Right lobe of liver (tissue), 6 donors: ENCODE measurements around the gene ITPA. TPM values are rescaled to one million over a fixed set of nuclear protein-coding genes. Genes with fewer than 3 reads are reported as not detected.

Source experiments
- ATAC-seq, 4 donors: fragments of 200-7000 bp; cut with Tn5 transposase; one replicate each; pipeline ENCODE4 v1.9.1; 2020; ENCODE audit warnings: mild to moderate bottlenecking in 4 of 4, moderate library complexity in 4 of 4
- DNase-seq, 3 donors: peaks; one replicate each; pipeline ENCODE4 v3.0.0-alpha.2; 2020
- H3K27ac ChIP-seq, 3 donors: fragments of 200-600 bp; one replicate each; pipeline ENCODE4 v1.8.0; 2022
- H3K27me3 ChIP-seq, 2 donors: fragments of 200-600 bp; one replicate each; pipeline ENCODE4 v1.8.0; 2022
- H3K36me3 ChIP-seq, 4 donors: fragments of 200-600 bp; sonication (generic) in 1 of 4; one replicate each; pipeline versions ENCODE4 v1.5.1 to v1.8.0; 2017 to 2022; ENCODE audit warnings: control low read depth in 1 of 4
- H3K4me1 ChIP-seq, 4 donors: fragments of 200-600 bp; sonication (generic) in 1 of 4; one replicate each; pipeline versions ENCODE4 v1.5.1 to v1.8.0; 2017 to 2022; ENCODE audit warnings: control low read depth in 1 of 4
- H3K4me3 ChIP-seq, 3 donors: fragments of 200-600 bp; one replicate each; pipeline ENCODE4 v1.8.0; 2022
- H3K9me3 ChIP-seq, 4 donors: fragments of 200-600 bp; sonication (generic) in 1 of 4; one replicate each; pipeline versions ENCODE4 v1.5.1 to v1.8.0; 2017 to 2022; ENCODE audit warnings: control low read depth in 1 of 4
- CTCF ChIP-seq, 4 donors: fragments of 200-600 bp in 3 of 4; fragments of 450-650 bp in 1 of 4; IDR thresholded peaks; one replicate each; pipeline versions ENCODE4 v1.5.1 to v1.8.0; 2016 to 2022; ENCODE audit warnings: antibody characterized with exemption in 4 of 4, mild to moderate bottlenecking in 2 of 4
- POLR2A ChIP-seq: fragments of 450-650 bp; IDR thresholded peaks from one replicate; pipeline ENCODE4 v1.6.1; 2017; ENCODE audit warnings: antibody characterized with exemption, mild to moderate bottlenecking
- WGBS: methylation state at CpG from one replicate; pipeline ENCODE4 v1.1.6; 2018; ENCODE audit warnings: low coverage, low lambda C conversion rate; ENCODE audit not compliant: insufficient coverage; ENCODE audit errors: missing lambda C conversion rate; 5-methylcytosine and 5-hydroxymethylcytosine counted together
- intact Hi-C, 2 donors: fragments of 100-400 bp; cut with DNase I; formaldehyde crosslinking; loops; one replicate each; pipeline versions ENCODE4 v1.11.2 to v1.14.1; 2022
- total RNA-seq, 6 experiments: library from RNA; depleted of rRNA in 2 of 6; stranded (reverse); fragments of >200 nt in 2 of 6; fragmentation: NEBNext Ultra II Directional in 3 of 6; extraction: Animal tissue kit (Norgen Biotek cat#: 25700) in 3 of 6; gene quantifications; one replicate each; pipeline versions ENCODE4 v1.1.0 to v1.2.4, GENCODE V29; 2016 to 2023
- donor health status: DM: no; HTN: yes; CAD: no.
- donor health status: DM: no; HTN: no; CAD: no.
- donor health status: DM: no; HTN: no; CAD: no.
- donor health status: DM: no; HTN: yes; CAD: no.
- donor health status: DM: no; HTN: yes; CAD: no.

The ITPA gene
- total RNA-seq, 6 experiments from 2014 or later, result 17.5 to 38.8 (median 26.7) TPM

GRCh38 chr20:3227506-3227905 lies 18.2 kb downstream of the ITPA start:
- peaks cover 0 to 6% (median under 1%) of the 10 kb centered on the region in 4 donors for H3K36me3 ChIP-seq
- H3K27me3 ChIP-seq, result no peaks in the 10 kb centered on the region
- no peaks in the 10 kb centered on the region for H3K9me3 ChIP-seq
- intact Hi-C loops, result loop anchor here in 1 of 2 donors (10.0 kb wide), 1 partner anchor 87 kb away; no protein-coding TSS in a partner anchor
- ATAC-seq (no peak), DNase-seq (no peak)
- no peaks in the 10 kb centered on the region for H3K4me1 ChIP-seq
- 79% methylated on average over 4 of the region's 7 CpGs for WGBS
- H3K4me3 ChIP-seq, result no peak overlapping the region
- TF ChIP-seq POLR2A (no peak), CTCF (IDR thresholded peaks at IDR 0.05) (no peak)
- no peak overlapping the region for H3K27ac ChIP-seq

GRCh38 chr20:3227936-3228749 lies 18.8 kb downstream of the ITPA start:
- Histone ChIP-seq H3K4me1 (no peaks in the 10 kb centered on the region), H3K27me3 (no peaks in the 10 kb centered on the region), H3K4me3 (no peak overlapping the region), H3K9me3 (no peaks in the 10 kb centered on the region), H3K27ac (no peak overlapping the region), H3K36me3 (no peaks in the 10 kb centered on the region)
- TF ChIP-seq CTCF (IDR thresholded peaks at IDR 0.05), result no peak
- TF ChIP-seq POLR2A, result no peak
- WGBS, result 91% methylated on average over 13 of the region's 42 CpGs
- intact Hi-C loops, result loop anchor here in 1 of 2 donors (10.0 kb wide), 1 partner anchor 87 kb away; no protein-coding TSS in a partner anchor
- ATAC-seq, result no peak
- no peak for DNase-seq

- TF ChIP-seq POLR2A (no peak), CTCF (IDR thresholded peaks at IDR 0.05) (no peak)
- Histone ChIP-seq H3K9me3 (no peaks in the 10 kb centered on the region), H3K4me3 (no peak overlapping the region), H3K4me1 (no peaks in the 10 kb centered on the region), H3K27ac (no peak overlapping the region), H3K27me3 (no peaks in the 10 kb centered on the region), H3K36me3 (no peaks in the 10 kb centered on the region)
- ATAC-seq (no peak), DNase-seq (no peak)
- intact Hi-C loops, result loop anchor here in 1 of 2 donors (10.0 kb wide), 1 partner anchor 86 kb away; no protein-coding TSS in a partner anchor
- no CpG with 5 or more reads among the region's 11 CpGs for WGBS
Measured at GRCh38 chr20:3228750-3229032, 19.4 kb downstream of the ITPA start.

GRCh38 chr20:3229158-3229557 lies 19.9 kb downstream of the ITPA start:
- Histone ChIP-seq H3K9me3 (no peaks in the 10 kb centered on the region), H3K36me3 (no peaks in the 10 kb centered on the region), H3K27ac (no peak overlapping the region), H3K4me1 (no peaks in the 10 kb centered on the region), H3K27me3 (no peaks in the 10 kb centered on the region), H3K4me3 (no peak overlapping the region)
- WGBS, result 93% methylated on average over 3 of the region's 22 CpGs
- no peak for ATAC-seq
- DNase-seq, result no peak
- no peak for TF ChIP-seq POLR2A
- TF ChIP-seq CTCF (IDR thresholded peaks at IDR 0.05), result no peak
- intact Hi-C loops, result loop anchor here in 1 of 2 donors (10.0 kb wide), 1 partner anchor 86 kb away; no protein-coding TSS in a partner anchor
